ENCODE measurements around the gene LUC7L. TPM values are rescaled to one million over a fixed set of nuclear protein-coding genes. Genes with fewer than 3 reads are reported as not detected.

LUC7L gene
- polyA plus RNA-seq, 1 donor (not counting 4 experiments of a cell fraction or from before 2014, with no cell fraction given) = 31.0 TPM

DNA sequence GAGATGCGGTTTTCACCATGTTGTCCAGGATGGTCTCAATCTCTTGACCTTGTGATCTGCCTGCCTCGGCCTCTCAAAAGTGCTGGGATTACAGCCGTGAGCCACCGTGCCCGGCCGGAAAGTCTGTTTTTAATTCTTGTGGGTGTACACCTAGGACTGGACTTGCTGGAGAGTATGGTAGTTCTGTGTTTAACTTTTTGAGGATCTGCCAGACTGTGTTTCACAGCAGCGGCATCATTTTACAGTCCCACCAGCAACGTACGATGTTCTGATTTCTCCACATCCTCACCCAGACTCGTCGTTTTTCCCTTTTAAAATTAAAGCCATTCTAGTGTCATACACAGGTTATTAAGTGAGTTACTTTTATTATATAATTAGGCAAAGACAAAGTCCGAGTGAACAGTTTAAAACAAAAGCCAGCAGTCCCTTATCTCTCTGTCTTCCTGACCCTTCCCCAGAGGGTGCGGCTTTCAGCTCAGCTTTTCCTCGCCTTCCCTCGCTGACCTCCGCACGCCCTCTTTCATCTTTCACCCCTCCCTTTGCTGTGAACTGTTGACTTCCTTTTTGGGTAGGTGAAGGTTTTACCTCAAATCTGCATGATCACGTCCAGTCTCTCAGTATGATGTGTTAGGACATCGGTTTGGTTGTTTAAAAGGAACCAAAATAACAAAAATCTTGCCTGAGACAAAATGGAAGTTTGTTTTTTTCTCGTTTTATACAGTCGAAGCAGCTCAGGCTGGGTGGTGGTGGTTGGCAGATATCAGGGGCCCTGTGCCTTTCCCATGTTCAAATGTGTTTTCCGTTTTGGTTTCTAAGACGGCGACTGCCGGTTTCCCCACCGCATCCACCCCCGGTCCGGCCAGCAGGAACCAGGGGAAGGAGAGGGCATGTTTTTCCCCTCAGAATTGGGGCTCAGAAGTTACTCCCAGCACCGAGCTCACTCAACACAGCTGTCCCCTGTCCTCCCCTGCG lies 23.4 kb upstream of the LUC7L start:
- H3K36me3 ChIP-seq (ENCODE audit: control insufficient read depth in 2 of 2, extremely low read depth in 1 of 2, insufficient read depth in 2 of 2, low read length in 2 of 2) = peaks cover 0 to 10% of the 10 kb centered on the region in 2 experiments
- no peak overlapping the region for H3K4me2 ChIP-seq (ENCODE audit: control insufficient read depth, extremely low read depth, insufficient read depth, low read depth, low read length)
- H3K27me3 ChIP-seq (ENCODE audit: control insufficient read depth, extremely low read depth, insufficient read depth, low read length) = no peaks in the 10 kb centered on the region
- H3K9ac ChIP-seq (ENCODE audit: control insufficient read depth, extremely low read depth, insufficient read depth, low read length) = no peak overlapping the region
- no peaks in the 10 kb centered on the region for H3K9me1 ChIP-seq (ENCODE audit: control insufficient read depth, extremely low read depth, insufficient read depth, low read length)
- no peaks in the 10 kb centered on the region for H3K79me2 ChIP-seq (ENCODE audit: control insufficient read depth, insufficient read depth, low read length)
- FAIRE-seq = no peak
- DNase-seq (ENCODE audit: low read depth, low spot score) = no peak
- no peak overlapping the region for H3K4me3 ChIP-seq (ENCODE audit: control insufficient read depth in 2 of 3, extremely low read depth in 1 of 3, insufficient read depth in 2 of 3, low read depth in 1 of 3, low read length in 3 of 3)
- dilution Hi-C loops (cut with MboI; ENCODE audit: extremely low pct_ligation_motif_present, low sequenced_read_pairs) = no loop called here
- H3K27ac ChIP-seq (ENCODE audit: control insufficient read depth, insufficient read depth, low read length) = no peak overlapping the region
- H2AFZ ChIP-seq (ENCODE audit: control insufficient read depth, low read length) = no peak overlapping the region
- no peaks in the 10 kb centered on the region for H4K20me1 ChIP-seq (ENCODE audit: control insufficient read depth, extremely low read depth, insufficient read depth, low read length)
- no peaks in the 10 kb centered on the region for H3K4me1 ChIP-seq (ENCODE audit: control insufficient read depth, extremely low read depth, insufficient read depth, low read length)
- TF ChIP-seq EZH2 (IDR thresholded peaks at IDR 0.05; ENCODE audit: low read length) = no peak
- TF ChIP-seq, protein P1, sequence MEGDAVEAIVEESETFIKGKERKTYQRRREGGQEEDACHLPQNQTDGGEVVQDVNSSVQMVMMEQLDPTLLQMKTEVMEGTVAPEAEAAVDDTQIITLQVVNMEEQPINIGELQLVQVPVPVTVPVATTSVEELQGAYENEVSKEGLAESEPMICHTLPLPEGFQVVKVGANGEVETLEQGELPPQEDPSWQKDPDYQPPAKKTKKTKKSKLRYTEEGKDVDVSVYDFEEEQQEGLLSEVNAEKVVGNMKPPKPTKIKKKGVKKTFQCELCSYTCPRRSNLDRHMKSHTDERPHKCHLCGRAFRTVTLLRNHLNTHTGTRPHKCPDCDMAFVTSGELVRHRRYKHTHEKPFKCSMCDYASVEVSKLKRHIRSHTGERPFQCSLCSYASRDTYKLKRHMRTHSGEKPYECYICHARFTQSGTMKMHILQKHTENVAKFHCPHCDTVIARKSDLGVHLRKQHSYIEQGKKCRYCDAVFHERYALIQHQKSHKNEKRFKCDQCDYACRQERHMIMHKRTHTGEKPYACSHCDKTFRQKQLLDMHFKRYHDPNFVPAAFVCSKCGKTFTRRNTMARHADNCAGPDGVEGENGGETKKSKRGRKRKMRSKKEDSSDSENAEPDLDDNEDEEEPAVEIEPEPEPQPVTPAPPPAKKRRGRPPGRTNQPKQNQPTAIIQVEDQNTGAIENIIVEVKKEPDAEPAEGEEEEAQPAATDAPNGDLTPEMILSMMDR (optimal IDR thresholded peaks at IDR 0.05 in 1 of 3, IDR thresholded peaks at IDR 0.05 in 1 of 3, conservative IDR thresholded peaks at IDR 0.05 in 1 of 3; ENCODE audit: extremely low read depth in 1 of 3, insufficient read depth in 2 of 3, low read length in 3 of 3) = no peak
- no peaks in the 10 kb centered on the region for H3K9me3 ChIP-seq (ENCODE audit: control insufficient read depth, low read depth, low read length)

DNA sequence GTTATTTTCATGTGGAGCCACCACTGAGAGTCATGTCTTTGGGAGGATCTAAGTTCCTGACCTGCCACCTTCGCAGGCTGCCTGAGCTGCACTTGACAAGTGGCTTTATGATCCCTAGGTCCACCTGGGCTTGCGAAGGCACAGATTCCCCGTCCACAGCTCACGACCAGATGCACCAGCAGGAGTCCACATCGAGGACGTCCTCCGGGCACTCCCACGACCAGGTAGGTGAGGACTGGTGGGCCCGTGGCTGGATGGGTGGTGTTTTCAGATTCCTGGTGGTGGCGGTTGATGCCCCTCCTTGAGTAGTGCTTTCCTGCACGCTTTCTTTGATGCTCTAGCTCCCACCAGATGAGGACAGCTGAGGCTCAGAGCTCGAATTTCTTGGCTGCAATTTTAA lies 20.2 kb upstream of the LUC7L start:
- FAIRE-seq (no peak), DNase-seq (ENCODE audit: low read depth, low spot score) (no peak)
- no peak overlapping the region for H2AFZ ChIP-seq (ENCODE audit: control insufficient read depth, low read length)
- H3K9me1 ChIP-seq (ENCODE audit: control insufficient read depth, extremely low read depth, insufficient read depth, low read length) = no peaks in the 10 kb centered on the region
- no peak overlapping the region for H3K4me3 ChIP-seq (ENCODE audit: control insufficient read depth in 2 of 3, extremely low read depth in 1 of 3, insufficient read depth in 2 of 3, low read depth in 1 of 3, low read length in 3 of 3)
- no peak overlapping the region for H3K9ac ChIP-seq (ENCODE audit: control insufficient read depth, extremely low read depth, insufficient read depth, low read length)
- H3K27me3 ChIP-seq (ENCODE audit: control insufficient read depth, extremely low read depth, insufficient read depth, low read length) = no peaks in the 10 kb centered on the region
- H3K4me1 ChIP-seq (ENCODE audit: control insufficient read depth, extremely low read depth, insufficient read depth, low read length) = no peaks in the 10 kb centered on the region
- H3K27ac ChIP-seq (ENCODE audit: control insufficient read depth, insufficient read depth, low read length) = no peak overlapping the region
- H3K79me2 ChIP-seq (ENCODE audit: control insufficient read depth, insufficient read depth, low read length) = no peaks in the 10 kb centered on the region
- peaks cover 0 to 8% of the 10 kb centered on the region in 2 experiments for H3K36me3 ChIP-seq (ENCODE audit: control insufficient read depth in 2 of 2, extremely low read depth in 1 of 2, insufficient read depth in 2 of 2, low read length in 2 of 2)
- no peak overlapping the region for H3K4me2 ChIP-seq (ENCODE audit: control insufficient read depth, extremely low read depth, insufficient read depth, low read depth, low read length)
- no peaks in the 10 kb centered on the region for H4K20me1 ChIP-seq (ENCODE audit: control insufficient read depth, extremely low read depth, insufficient read depth, low read length)
- TF ChIP-seq EZH2 (IDR thresholded peaks at IDR 0.05; ENCODE audit: low read length) = no peak
- TF ChIP-seq, protein P1 (optimal IDR thresholded peaks at IDR 0.05 in 1 of 3, IDR thresholded peaks at IDR 0.05 in 1 of 3, conservative IDR thresholded peaks at IDR 0.05 in 1 of 3; ENCODE audit: extremely low read depth in 1 of 3, insufficient read depth in 2 of 3, low read length in 3 of 3) = no peak
- dilution Hi-C loops (cut with MboI; ENCODE audit: extremely low pct_ligation_motif_present, low sequenced_read_pairs) = no loop called here
- H3K9me3 ChIP-seq (ENCODE audit: control insufficient read depth, low read depth, low read length) = no peaks in the 10 kb centered on the region

All from keratinocyte (primary cell).